Liver (tissue), 9 donors: ENCODE results near the gene RAB11A. TPM values are rescaled to one million over a fixed set of nuclear protein-coding genes. Genes with fewer than 3 reads are reported as not detected.
A peak's percentile ranks its signal among the peaks of the same experiment; 100 is the strongest.

Source experiments
- DNase-seq: peaks from one replicate; pipeline ENCODE4 v3.0.0-alpha.2; 2017; ENCODE audit warnings: low spot score
- H3K27ac ChIP-seq, 2 donors: one replicate each; pipeline ENCODE4 v1.7.0; 2013; ENCODE audit warnings: inconsistent platforms in 2 of 2, low read length in 2 of 2, control low read depth in 1 of 2, low read depth in 1 of 2, mild to moderate bottlenecking in 1 of 2
- H3K27me3 ChIP-seq, 4 donors: one replicate each; pipeline versions ENCODE4 v1.6.1 to v1.7.0; 2013; ENCODE audit warnings: low read length in 3 of 4, inconsistent platforms in 1 of 4, mild to moderate bottlenecking in 1 of 4, moderate library complexity in 1 of 4; ENCODE audit not compliant: control insufficient read depth in 4 of 4, insufficient read depth in 4 of 4
- H3K36me3 ChIP-seq, 4 donors: one replicate each; pipeline versions ENCODE4 v1.6.1 to v1.7.0; 2013; ENCODE audit warnings: low read length in 3 of 4, mild to moderate bottlenecking in 3 of 4, low read depth in 1 of 4, moderate library complexity in 1 of 4; ENCODE audit not compliant: control insufficient read depth in 4 of 4, insufficient read depth in 3 of 4
- H3K4me1 ChIP-seq, 4 donors: one replicate each; pipeline versions ENCODE4 v1.6.1 to v1.7.0; 2013; ENCODE audit warnings: low read length in 3 of 4, mild to moderate bottlenecking in 3 of 4, moderate library complexity in 1 of 4; ENCODE audit not compliant: control insufficient read depth in 4 of 4, insufficient read depth in 4 of 4
- H3K4me3 ChIP-seq, 3 donors: one replicate each; pipeline versions ENCODE4 v1.6.1 to v1.7.0; 2013; ENCODE audit warnings: low read length in 3 of 3, control low read depth in 1 of 3, low read depth in 1 of 3, mild to moderate bottlenecking in 1 of 3
- H3K9ac ChIP-seq, 2 donors: one replicate each; pipeline ENCODE4 v1.7.0; 2013; ENCODE audit warnings: low read length in 2 of 2, mild to moderate bottlenecking in 2 of 2, moderate library complexity in 2 of 2, control low read depth in 1 of 2, low read depth in 1 of 2
- H3K9me3 ChIP-seq, 4 donors: one replicate each; pipeline versions ENCODE4 v1.6.1 to v1.7.0; 2013; ENCODE audit warnings: low read length in 3 of 4; ENCODE audit not compliant: control insufficient read depth in 4 of 4
- FOXA2 ChIP-seq: IDR thresholded peaks from 2 replicates; pipeline ENCODE4 v1.6.1; 2016; ENCODE audit warnings: antibody characterized with exemption
- GABPA ChIP-seq, 2 donors: IDR thresholded peaks in 1 of 2; conservative IDR thresholded peaks in 1 of 2; 2 replicates each; pipeline ENCODE4 v1.6.1; 2016; ENCODE audit warnings: antibody characterized with exemption in 2 of 2, mild to moderate bottlenecking in 1 of 2, moderate library complexity in 1 of 2
- HNF4A ChIP-seq, 2 donors: conservative IDR thresholded peaks; 2 replicates each; pipeline ENCODE4 v1.6.1; 2016; ENCODE audit warnings: antibody characterized with exemption in 2 of 2, mild to moderate bottlenecking in 2 of 2
- HNF4G ChIP-seq: IDR thresholded peaks from 2 replicates; pipeline ENCODE4 v1.6.1; 2016; ENCODE audit warnings: antibody characterized with exemption
- RAD21 ChIP-seq, 2 donors: IDR thresholded peaks; 2 replicates each; pipeline ENCODE4 v1.6.1; 2016; ENCODE audit warnings: antibody characterized with exemption in 2 of 2, mild to moderate bottlenecking in 2 of 2
- SP1 ChIP-seq: IDR thresholded peaks from 2 replicates; pipeline ENCODE4 v1.6.1; 2018; ENCODE audit warnings: antibody characterized with exemption, mild to moderate bottlenecking
- YY1 ChIP-seq: IDR thresholded peaks from 2 replicates; pipeline ENCODE4 v1.6.1; 2016; ENCODE audit warnings: antibody characterized with exemption, mild to moderate bottlenecking
- ZBTB33 ChIP-seq: IDR thresholded peaks from 2 replicates; pipeline ENCODE4 v1.6.1; 2016; ENCODE audit warnings: antibody characterized with exemption
- WGBS: extraction: QIAGEN DNeasy Blood & Tissue Kit; methylation state at CpG from one replicate; pipeline ENCODE4 v1.1.7; 2013; 5-methylcytosine and 5-hydroxymethylcytosine counted together
- polyA plus RNA-seq, 2 donors: library from polyadenylated mRNA; stranded (reverse) in 1 of 2; unstranded in 1 of 2; fragments of 200-250 nt in 1 of 2; fragments of >200 nt in 1 of 2; fragmentation: Nextera tagmentation in 1 of 2; extraction: Ambion mirVana in 1 of 2; gene quantifications; one replicate each; pipeline versions ENCODE4 v1.2.1 to v1.2.3, GENCODE V29; 2013 to 2015
- total RNA-seq, 2 donors: library from RNA; depleted of rRNA; stranded (reverse); fragments of >200 nt; gene quantifications; one replicate each; pipeline ENCODE4 v1.2.3, GENCODE V29; 2014
- TF ChIP-seq, protein P1 (sequence below): fragments of 150-350 bp; IDR thresholded peaks from 2 replicates; pipeline ENCODE4 v1.5.1; 2017; ENCODE audit warnings: improper control_type of control experiment, low read depth, low read length; ENCODE audit not compliant: missing input control
- donor health status: healthy.
- donor health status: healthy.
- donor health status: healthy.
- donor health status: healthy.
- donor health status: healthy.

Gene RAB11A
- total and polyA plus RNA-seq, 4 donors = 40.6 to 100 (median 81.7) TPM

GRCh38 chr15:65827065-65827464 lies 42.2 kb upstream of the RAB11A start (continued):
- TF ChIP-seq, protein P1, sequence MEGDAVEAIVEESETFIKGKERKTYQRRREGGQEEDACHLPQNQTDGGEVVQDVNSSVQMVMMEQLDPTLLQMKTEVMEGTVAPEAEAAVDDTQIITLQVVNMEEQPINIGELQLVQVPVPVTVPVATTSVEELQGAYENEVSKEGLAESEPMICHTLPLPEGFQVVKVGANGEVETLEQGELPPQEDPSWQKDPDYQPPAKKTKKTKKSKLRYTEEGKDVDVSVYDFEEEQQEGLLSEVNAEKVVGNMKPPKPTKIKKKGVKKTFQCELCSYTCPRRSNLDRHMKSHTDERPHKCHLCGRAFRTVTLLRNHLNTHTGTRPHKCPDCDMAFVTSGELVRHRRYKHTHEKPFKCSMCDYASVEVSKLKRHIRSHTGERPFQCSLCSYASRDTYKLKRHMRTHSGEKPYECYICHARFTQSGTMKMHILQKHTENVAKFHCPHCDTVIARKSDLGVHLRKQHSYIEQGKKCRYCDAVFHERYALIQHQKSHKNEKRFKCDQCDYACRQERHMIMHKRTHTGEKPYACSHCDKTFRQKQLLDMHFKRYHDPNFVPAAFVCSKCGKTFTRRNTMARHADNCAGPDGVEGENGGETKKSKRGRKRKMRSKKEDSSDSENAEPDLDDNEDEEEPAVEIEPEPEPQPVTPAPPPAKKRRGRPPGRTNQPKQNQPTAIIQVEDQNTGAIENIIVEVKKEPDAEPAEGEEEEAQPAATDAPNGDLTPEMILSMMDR = no peak

GRCh38 chr15:65828585-65828984 lies 40.7 kb upstream of the RAB11A start:
- TF ChIP-seq FOXA2 (no peak), SP1 (no peak), GABPA (IDR thresholded peaks at IDR 0.05 in 1 of 2, conservative IDR thresholded peaks at IDR 0.05 in 1 of 2) (no peak), HNF4G (no peak), ZBTB33 (no peak), HNF4A (conservative IDR thresholded peaks at IDR 0.05) (no peak)
- TF ChIP-seq, protein P1 = no peak
- H3K4me1 ChIP-seq = peaks cover 11 to 19% (median 13%) of the 10 kb centered on the region in 4 donors
- no peak overlapping the region for H3K27ac ChIP-seq
- no peak for DNase-seq
- H3K27me3 ChIP-seq = no peaks in the 10 kb centered on the region
- H3K36me3 ChIP-seq = no peaks in the 10 kb centered on the region
- no peak overlapping the region for H3K9ac ChIP-seq
- 77% methylated on average over 2 of the region's 2 CpGs for WGBS
- no peak overlapping the region for H3K4me3 ChIP-seq
- H3K9me3 ChIP-seq = no peaks in the 10 kb centered on the region

GRCh38 chr15:65829130-65829764 lies 40.0 kb upstream of the RAB11A start:
- WGBS = 58% methylated on average over 7 of the region's 7 CpGs
- Histone ChIP-seq H3K27me3 (no peaks in the 10 kb centered on the region), H3K27ac (no peak overlapping the region), H3K4me3 (no peak overlapping the region), H3K9me3 (no peaks in the 10 kb centered on the region), H3K4me1 (peaks cover 13 to 26% (median 19%) of the 10 kb centered on the region in 4 donors), H3K36me3 (no peaks in the 10 kb centered on the region), H3K9ac (no peak overlapping the region)
- TF ChIP-seq YY1 (no peak), FOXA2 (peak; percentile 14), RAD21 (IDR thresholded peaks at IDR 0.05) (peak; percentile 73 to 80)
- TF ChIP-seq, protein P1 = peak; percentile 61
- no peak for DNase-seq
